HCT116 (cell line): ENCODE data around the gene ACLY. TPM values are rescaled to one million over a fixed set of nuclear protein-coding genes. Genes with fewer than 3 reads are reported as not detected.

ENCODE experiments used
- ATAC-seq: fragments of 200-7000 bp; cut with Tn5 transposase; 2 replicates; pipeline ENCODE4 v1.9.1; 2020; ENCODE audit warnings: mild to moderate bottlenecking, moderate library complexity
- BruUV-seq: library from RNA; stranded (reverse); fragments of 400-500 nt; replicated peaks from 2 replicates; lab custom pipeline; 2021; lab: Mats Ljungman, UMichigan
- CTCF ChIA-PET: fragments of 300-600 bp; sonication (Branson Sonifier 250); formaldehyde crosslinking; loops from one replicate; lab custom pipeline; 2021; ENCODE audit warnings: antibody characterized with exemption; lab: Charles Lee
- POLR2A ChIA-PET: fragments of 300-600, 350-600 bp; sonication (Branson Sonifier 250); formaldehyde crosslinking; loops from one replicate; lab custom pipeline; 2021; ENCODE audit warnings: antibody characterized with exemption; lab: Charles Lee
- RAD21 ChIA-PET, 2 experiments: fragments of 300-600 bp; sonication (Branson Sonifier 250); formaldehyde crosslinking; loops; one replicate each; lab custom pipeline; 2023; ENCODE audit warnings: low total read pairs in 2 of 2; ENCODE audit not compliant: uncharacterized antibody in 2 of 2, unreplicated experiment in 2 of 2, low non-redundant PET in 1 of 2; lab: Charles Lee
- DNase-seq: peaks from one replicate; pipeline ENCODE4 v3.0.0-alpha.2; 2010; ENCODE audit warnings: low read depth, low spot score
- H2AFZ ChIP-seq: fragments of 200-600 bp; shearing (Covaris generic), sonication (generic); 2 replicates; pipeline ENCODE4 v1.6.1; 2017; ENCODE audit warnings: low read depth, mixed run types, mixed read lengths, antibody characterized with exemption, low read length; ENCODE audit not compliant: poor library complexity, severe bottlenecking
- H3K27ac ChIP-seq: 2 replicates; pipeline ENCODE4 v1.5.1; 2012; ENCODE audit warnings: low read depth, low read length
- H3K27me3 ChIP-seq: fragments of 200-600 bp; sonication (generic); 2 replicates; pipeline ENCODE4 v1.6.1; 2016; ENCODE audit warnings: mixed run types, low read length, mixed read lengths; ENCODE audit not compliant: insufficient read depth
- H3K36me3 ChIP-seq, 2 experiments: fragments of 200-500 bp in 1 of 2; fragments of 200-600 bp in 1 of 2; sonication (Bioruptor generic) in 1 of 2; sonication (generic) in 1 of 2; 2 replicates each; pipeline versions ENCODE4 v1.5.1 to v1.6.1; 2014 to 2016; ENCODE audit warnings: low read length in 2 of 2, inconsistent platforms in 1 of 2, mixed read lengths in 1 of 2, mixed run types in 1 of 2; ENCODE audit not compliant: insufficient read depth in 2 of 2, control insufficient read depth in 1 of 2
- H3K4me1 ChIP-seq, 2 experiments: fragments of 200-600 bp in 1 of 2; sonication (generic) in 1 of 2; 2 replicates each; pipeline versions ENCODE4 v1.5.1 to v1.6.1; 2012 to 2017; ENCODE audit warnings: low read length in 2 of 2, inconsistent platforms in 1 of 2, mild to moderate bottlenecking in 1 of 2, mixed read lengths in 1 of 2, mixed run types in 1 of 2, moderate library complexity in 1 of 2; ENCODE audit not compliant: insufficient read depth in 2 of 2, control insufficient read depth in 1 of 2
- H3K4me2 ChIP-seq: fragments of 200-600 bp; sonication (generic); 2 replicates; pipeline ENCODE4 v1.6.1; 2017; ENCODE audit warnings: mixed run types, low read length, mixed read lengths
- H3K4me3 ChIP-seq, 2 experiments: fragments of 200-600 bp in 1 of 2; sonication (generic) in 1 of 2; replicated peaks in 1 of 2; 2 replicates each; pipeline ENCODE4 v1.5.1; 2011 to 2016; ENCODE audit warnings: low read length in 2 of 2, control low read depth in 1 of 2, low read depth in 1 of 2, mild to moderate bottlenecking in 1 of 2, mixed read lengths in 1 of 2, mixed run types in 1 of 2
- H3K79me2 ChIP-seq: fragments of 200-600 bp; sonication (generic); 2 replicates; pipeline ENCODE4 v1.6.1; 2017; ENCODE audit warnings: mild to moderate bottlenecking, mixed run types, low read length, moderate library complexity, mixed read lengths; ENCODE audit not compliant: insufficient read depth
- H3K9ac ChIP-seq: fragments of 200-600 bp; sonication (generic); 2 replicates; pipeline ENCODE4 v1.6.1; 2016; ENCODE audit warnings: low read length, mixed read lengths
- H3K9me2 ChIP-seq: fragments of 200-600 bp; sonication (generic), shearing (Covaris generic); 2 replicates; pipeline ENCODE4 v1.6.1; 2017; ENCODE audit warnings: mixed run types, mild to moderate bottlenecking, moderate library complexity; ENCODE audit not compliant: insufficient read depth
- H3K9me3 ChIP-seq, 2 experiments: fragments of 200-500 bp in 1 of 2; fragments of 200-600 bp in 1 of 2; sonication (Bioruptor generic) in 1 of 2; sonication (generic) in 1 of 2; 2 replicates each; pipeline ENCODE4 v1.6.1; 2014 to 2017; ENCODE audit warnings: low read length in 2 of 2, mixed read lengths in 2 of 2, inconsistent platforms in 1 of 2, low read depth in 1 of 2, mild to moderate bottlenecking in 1 of 2, mixed run types in 1 of 2, moderate library complexity in 1 of 2; ENCODE audit not compliant: control insufficient read depth in 1 of 2, insufficient read depth in 1 of 2
- H4K20me1 ChIP-seq: fragments of 200-600 bp; sonication (generic), shearing (Covaris generic); 2 replicates; pipeline ENCODE4 v1.6.1; 2017; ENCODE audit warnings: mixed run types, mild to moderate bottlenecking, moderate library complexity; ENCODE audit not compliant: insufficient read depth
- CBX3 ChIP-seq: IDR thresholded peaks from 2 replicates; pipeline ENCODE4 v1.6.1; 2012; ENCODE audit warnings: low read depth
- CEBPB ChIP-seq: IDR thresholded peaks from 2 replicates; pipeline ENCODE4 v1.6.1; 2012; ENCODE audit warnings: low read depth
- ELF1 ChIP-seq: IDR thresholded peaks from 2 replicates; pipeline ENCODE4 v1.6.1; 2012; ENCODE audit warnings: low read depth, borderline replicate concordance
- EZH2 ChIP-seq: fragments of 200-600 bp; sonication (generic); IDR thresholded peaks from 2 replicates; pipeline ENCODE4 v1.6.1; 2017; ENCODE audit warnings: antibody characterized with exemption, mixed run types
- EZH2phosphoT487 ChIP-seq: fragments of 200-600 bp; IDR thresholded peaks from 2 replicates; pipeline ENCODE4 v1.6.1; 2018; ENCODE audit warnings: antibody characterized with exemption, borderline replicate concordance
- JUND ChIP-seq: IDR thresholded peaks from 2 replicates; pipeline ENCODE4 v1.6.1; 2012
- POLR2A ChIP-seq: IDR thresholded peaks from 2 replicates; pipeline ENCODE4 v1.7.0; 2011; ENCODE audit warnings: borderline replicate concordance; ENCODE audit not compliant: insufficient read depth, insufficient read length; ENCODE audit errors: extremely low read depth
- POLR2AphosphoS5 ChIP-seq: IDR thresholded peaks from 2 replicates; pipeline ENCODE4 v1.6.1; 2011; ENCODE audit warnings: mild to moderate bottlenecking, low read depth, low read length, moderate library complexity
- RAD21 ChIP-seq: IDR thresholded peaks from 2 replicates; pipeline ENCODE4 v1.6.1; 2012; ENCODE audit warnings: low read depth, mild to moderate bottlenecking
- SIN3A ChIP-seq: IDR thresholded peaks from 2 replicates; pipeline ENCODE4 v1.6.1; 2012; ENCODE audit warnings: low read depth
- ZFX ChIP-seq: fragments of 450-650 bp; IDR thresholded peaks from 2 replicates; pipeline ENCODE4 v1.6.1; 2017
- ZNF274 ChIP-seq: fragments of 200-500 bp; sonication (Bioruptor generic); IDR thresholded peaks from 2 replicates; pipeline ENCODE4 v1.6.1; 2014; ENCODE audit warnings: mild to moderate bottlenecking, low read depth, low read length, inconsistent platforms
- intact Hi-C: fragments of 100-400 bp; cut with micrococcal nuclease; formaldehyde crosslinking; loops from 2 replicates; pipeline ENCODE4 v1.10.0; 2022
- total RNA-seq: library from RNA; stranded (reverse); gene quantifications from one replicate; pipeline ENCODE4 v1.2.1, GENCODE V29; 2021; ENCODE audit not compliant: unreplicated experiment
- TF ChIP-seq, protein P1 (sequence below): IDR thresholded peaks from 2 replicates; pipeline ENCODE4 v1.6.1; 2012; ENCODE audit warnings: low read depth
- TF ChIP-seq, protein P2 (sequence below): IDR thresholded peaks from 2 replicates; pipeline ENCODE4 v1.6.1; 2012

Gene ACLY
- total RNA-seq, 1 experiment from 2014 or later = 222 TPM

DNA sequence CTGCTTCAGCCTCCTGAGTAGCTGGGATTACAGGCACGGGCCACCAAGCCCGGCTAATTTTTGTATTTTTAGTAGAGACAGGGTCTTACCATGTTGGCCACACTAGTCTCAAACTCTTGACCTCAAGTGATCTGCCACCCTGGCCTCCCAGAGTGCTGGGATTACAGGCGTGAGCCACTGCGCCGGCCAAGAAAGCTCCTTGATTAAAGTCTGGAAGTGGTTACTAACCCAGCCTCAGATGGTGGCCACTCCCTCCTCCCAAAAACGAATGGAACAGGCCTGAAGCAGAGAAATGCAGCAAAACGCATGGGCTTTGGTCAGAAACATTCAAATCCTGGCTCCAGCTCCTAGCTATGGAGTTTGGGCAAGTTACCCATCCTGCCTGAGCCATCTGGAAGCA, 94.7 kb downstream of the ACLY start:
- Histone ChIP-seq H3K9ac (no peak overlapping the region), H3K27me3 (no peaks in the 10 kb centered on the region), H3K36me3 (peaks cover 12 to 18% of the 10 kb centered on the region in 2 experiments), H2AFZ (no peak overlapping the region), H3K9me3 (no peaks in the 10 kb centered on the region), H3K79me2 (no peaks in the 10 kb centered on the region), H3K9me2 (no peaks in the 10 kb centered on the region), H3K27ac (no peak overlapping the region), H3K4me2 (no peak overlapping the region), H3K4me3 (no peak overlapping the region), H4K20me1 (no peaks in the 10 kb centered on the region), H3K4me1 (no peaks in the 10 kb centered on the region)
- BruUV-seq = no TSS peak
- ATAC-seq (no peak), DNase-seq (no peak)
- TF ChIP-seq CBX3 = no peak
- no peak for TF ChIP-seq POLR2A
- TF ChIP-seq ELF1 = no peak
- TF ChIP-seq EZH2phosphoT487 = no peak
- TF ChIP-seq, protein P1, sequence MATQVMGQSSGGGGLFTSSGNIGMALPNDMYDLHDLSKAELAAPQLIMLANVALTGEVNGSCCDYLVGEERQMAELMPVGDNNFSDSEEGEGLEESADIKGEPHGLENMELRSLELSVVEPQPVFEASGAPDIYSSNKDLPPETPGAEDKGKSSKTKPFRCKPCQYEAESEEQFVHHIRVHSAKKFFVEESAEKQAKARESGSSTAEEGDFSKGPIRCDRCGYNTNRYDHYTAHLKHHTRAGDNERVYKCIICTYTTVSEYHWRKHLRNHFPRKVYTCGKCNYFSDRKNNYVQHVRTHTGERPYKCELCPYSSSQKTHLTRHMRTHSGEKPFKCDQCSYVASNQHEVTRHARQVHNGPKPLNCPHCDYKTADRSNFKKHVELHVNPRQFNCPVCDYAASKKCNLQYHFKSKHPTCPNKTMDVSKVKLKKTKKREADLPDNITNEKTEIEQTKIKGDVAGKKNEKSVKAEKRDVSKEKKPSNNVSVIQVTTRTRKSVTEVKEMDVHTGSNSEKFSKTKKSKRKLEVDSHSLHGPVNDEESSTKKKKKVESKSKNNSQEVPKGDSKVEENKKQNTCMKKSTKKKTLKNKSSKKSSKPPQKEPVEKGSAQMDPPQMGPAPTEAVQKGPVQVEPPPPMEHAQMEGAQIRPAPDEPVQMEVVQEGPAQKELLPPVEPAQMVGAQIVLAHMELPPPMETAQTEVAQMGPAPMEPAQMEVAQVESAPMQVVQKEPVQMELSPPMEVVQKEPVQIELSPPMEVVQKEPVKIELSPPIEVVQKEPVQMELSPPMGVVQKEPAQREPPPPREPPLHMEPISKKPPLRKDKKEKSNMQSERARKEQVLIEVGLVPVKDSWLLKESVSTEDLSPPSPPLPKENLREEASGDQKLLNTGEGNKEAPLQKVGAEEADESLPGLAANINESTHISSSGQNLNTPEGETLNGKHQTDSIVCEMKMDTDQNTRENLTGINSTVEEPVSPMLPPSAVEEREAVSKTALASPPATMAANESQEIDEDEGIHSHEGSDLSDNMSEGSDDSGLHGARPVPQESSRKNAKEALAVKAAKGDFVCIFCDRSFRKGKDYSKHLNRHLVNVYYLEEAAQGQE = no peak
- no peak for TF ChIP-seq POLR2AphosphoS5
- TF ChIP-seq CEBPB = no peak
- TF ChIP-seq JUND = no peak
- TF ChIP-seq SIN3A = no peak
- TF ChIP-seq RAD21 = no peak
- TF ChIP-seq, protein P2, sequence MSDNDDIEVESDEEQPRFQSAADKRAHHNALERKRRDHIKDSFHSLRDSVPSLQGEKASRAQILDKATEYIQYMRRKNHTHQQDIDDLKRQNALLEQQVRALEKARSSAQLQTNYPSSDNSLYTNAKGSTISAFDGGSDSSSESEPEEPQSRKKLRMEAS = no peak
- TF ChIP-seq EZH2 = no peak
- no peak for TF ChIP-seq ZFX
- no peak for TF ChIP-seq ZNF274
- POLR2A ChIA-PET = no interaction called here
- RAD21 ChIA-PET = no interaction called here
- intact Hi-C loops = no loop called here
- CTCF ChIA-PET = no interaction called here
